Natural killer cell (primary cell): ENCODE measurements around the gene FAM131B. TPM values are rescaled to one million over a fixed set of nuclear protein-coding genes. Genes with fewer than 3 reads are reported as not detected.

ENCODE experiments used
- ATAC-seq, 3 donors: fragments of 150-1000 bp in 2 of 3; fragments of 200-7000 bp in 1 of 3; cut with Tn5 transposase; 1 replicate in 1 of 3; 2 replicates in 2 of 3; pipeline ENCODE4 v1.10.0; 2021; ENCODE audit warnings: mild to moderate bottlenecking in 2 of 3, moderate library complexity in 2 of 3
- DNase-seq, 2 donors: peaks; one replicate each; pipeline versions ENCODE4 v3.0.0 to v3.0.0-alpha.2; 2013 to 2021; ENCODE audit warnings: mixed read lengths in 1 of 2
- H3K27ac ChIP-seq: one replicate; pipeline ENCODE4 v1.5.1; 2013; ENCODE audit warnings: mild to moderate bottlenecking, low read length
- H3K27me3 ChIP-seq: one replicate; pipeline ENCODE4 v1.6.1; 2013; ENCODE audit warnings: low read length; ENCODE audit not compliant: control insufficient read depth, insufficient read depth
- H3K36me3 ChIP-seq: one replicate; pipeline ENCODE4 v1.6.1; 2013; ENCODE audit warnings: low read length; ENCODE audit not compliant: control insufficient read depth, insufficient read depth
- H3K4me1 ChIP-seq: one replicate; pipeline ENCODE4 v1.6.1; 2013; ENCODE audit warnings: low read length; ENCODE audit not compliant: control insufficient read depth, insufficient read depth
- H3K4me3 ChIP-seq: one replicate; pipeline ENCODE4 v1.5.1; 2013; ENCODE audit warnings: low read length
- H3K9me3 ChIP-seq: one replicate; pipeline ENCODE4 v1.6.1; 2013; ENCODE audit warnings: low read length; ENCODE audit not compliant: control insufficient read depth, insufficient read depth
- H3K27ac Mint-ChIP-seq, 2 donors: one replicate each; pipeline ENCODE4 v1.8.0; 2022; ENCODE audit warnings: mild to moderate bottlenecking in 2 of 2, mixed read lengths in 2 of 2, moderate library complexity in 1 of 2
- H3K27me3 Mint-ChIP-seq, 2 donors: one replicate each; pipeline ENCODE4 v1.8.0; 2022; ENCODE audit warnings: low read depth in 2 of 2, mixed read lengths in 2 of 2
- H3K36me3 Mint-ChIP-seq: one replicate; pipeline ENCODE4 v1.8.0; 2022; ENCODE audit warnings: mixed read lengths
- H3K4me1 Mint-ChIP-seq, 2 donors: one replicate each; pipeline ENCODE4 v1.8.0; 2022; ENCODE audit warnings: mixed read lengths in 2 of 2
- H3K4me3 Mint-ChIP-seq: one replicate; pipeline ENCODE4 v1.8.0; 2022; ENCODE audit warnings: mild to moderate bottlenecking, moderate library complexity, mixed read lengths
- H3K9me3 Mint-ChIP-seq, 2 donors: one replicate each; pipeline ENCODE4 v1.8.0; 2022; ENCODE audit warnings: mixed read lengths in 2 of 2
- WGBS: methylation state at CpG from one replicate; pipeline ENCODE4 v1.1.7; 2013; ENCODE audit warnings: missing lambda C conversion rate; ENCODE audit not compliant: insufficient coverage; 5-methylcytosine and 5-hydroxymethylcytosine counted together
- intact Hi-C: fragments of 100-400 bp; cut with micrococcal nuclease; formaldehyde crosslinking; loops from one replicate; pipeline ENCODE4 v1.14.2; 2022
- total RNA-seq, 4 donors: library from RNA; stranded (reverse); fragments of 120-200 nt in 1 of 4; gene quantifications; one replicate each; pipeline versions ENCODE4 v1.2.3 to v1.2.4, GENCODE V29; 2013 to 2022
- TF ChIP-seq, protein P1 (sequence below): fragments of 200-600 bp; IDR thresholded peaks from one replicate; pipeline ENCODE4 v1.8.0; 2022; ENCODE audit warnings: antibody characterized with exemption

Gene FAM131B
- total RNA-seq, 3 donors from 2014 or later (not counting 1 experiment from before 2014, with no cell fraction given): 2.3 to 2.8 (median 2.5) TPM

- Histone ChIP-seq H3K9me3 (no peaks in the 10 kb centered on the region), H3K27ac (no peak overlapping the region), H3K27me3 (no peaks in the 10 kb centered on the region), H3K4me1 (no peaks in the 10 kb centered on the region), H3K36me3 (no peaks in the 10 kb centered on the region), H3K4me3 (no peak overlapping the region)
- peaks cover 0 to 3% of the 10 kb centered on the region in 2 donors for H3K27me3 Mint-ChIP-seq
- WGBS: 96% methylated on average over 7 of the region's 10 CpGs
- intact Hi-C loops: no loop called here
- no peak overlapping the region for H3K4me3 Mint-ChIP-seq
- no peak for ATAC-seq
- TF ChIP-seq, protein P1, sequence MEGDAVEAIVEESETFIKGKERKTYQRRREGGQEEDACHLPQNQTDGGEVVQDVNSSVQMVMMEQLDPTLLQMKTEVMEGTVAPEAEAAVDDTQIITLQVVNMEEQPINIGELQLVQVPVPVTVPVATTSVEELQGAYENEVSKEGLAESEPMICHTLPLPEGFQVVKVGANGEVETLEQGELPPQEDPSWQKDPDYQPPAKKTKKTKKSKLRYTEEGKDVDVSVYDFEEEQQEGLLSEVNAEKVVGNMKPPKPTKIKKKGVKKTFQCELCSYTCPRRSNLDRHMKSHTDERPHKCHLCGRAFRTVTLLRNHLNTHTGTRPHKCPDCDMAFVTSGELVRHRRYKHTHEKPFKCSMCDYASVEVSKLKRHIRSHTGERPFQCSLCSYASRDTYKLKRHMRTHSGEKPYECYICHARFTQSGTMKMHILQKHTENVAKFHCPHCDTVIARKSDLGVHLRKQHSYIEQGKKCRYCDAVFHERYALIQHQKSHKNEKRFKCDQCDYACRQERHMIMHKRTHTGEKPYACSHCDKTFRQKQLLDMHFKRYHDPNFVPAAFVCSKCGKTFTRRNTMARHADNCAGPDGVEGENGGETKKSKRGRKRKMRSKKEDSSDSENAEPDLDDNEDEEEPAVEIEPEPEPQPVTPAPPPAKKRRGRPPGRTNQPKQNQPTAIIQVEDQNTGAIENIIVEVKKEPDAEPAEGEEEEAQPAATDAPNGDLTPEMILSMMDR: no peak
- peaks cover 12 to 16% of the 10 kb centered on the region in 2 donors for H3K4me1 Mint-ChIP-seq
- H3K27ac Mint-ChIP-seq: no peak overlapping the region
- H3K36me3 Mint-ChIP-seq: no peaks in the 10 kb centered on the region
- no peaks in the 10 kb centered on the region for H3K9me3 Mint-ChIP-seq
- no peak for DNase-seq
Measured at GRCh38 chr7:143329471-143330170, 32.9 kb downstream of the FAM131B start.

- H3K4me3 ChIP-seq: no peak overlapping the region
- Mint-ChIP-seq H3K9me3 (no peaks in the 10 kb centered on the region), H3K4me1 (peaks cover 17 to 23% of the 10 kb centered on the region in 2 donors), H3K27ac (no peak overlapping the region), H3K36me3 (no peaks in the 10 kb centered on the region), H3K4me3 (no peak overlapping the region), H3K27me3 (peaks cover 0 to 3% of the 10 kb centered on the region in 2 donors)
- H3K4me1 ChIP-seq: no peaks in the 10 kb centered on the region
- intact Hi-C loops: no loop called here
- 74% methylated on average over 5 of the region's 5 CpGs for WGBS
- no peaks in the 10 kb centered on the region for H3K27me3 ChIP-seq
- ATAC-seq (no peak), DNase-seq (no peak)
- H3K9me3 ChIP-seq: no peaks in the 10 kb centered on the region
- TF ChIP-seq, protein P1: no peak
- H3K36me3 ChIP-seq: no peaks in the 10 kb centered on the region
- no peak overlapping the region for H3K27ac ChIP-seq
Measured at GRCh38 chr7:143327903-143328302, 34.6 kb downstream of the FAM131B start.

- H3K36me3 Mint-ChIP-seq: no peaks in the 10 kb centered on the region
- no CpG with 5 or more reads among the region's 2 CpGs for WGBS
- no peak overlapping the region for H3K27ac ChIP-seq
- H3K4me1 Mint-ChIP-seq: peaks cover 17 to 23% of the 10 kb centered on the region in 2 donors
- no peaks in the 10 kb centered on the region for H3K4me1 ChIP-seq
- no peak overlapping the region for H3K4me3 Mint-ChIP-seq
- intact Hi-C loops: no loop called here
- ATAC-seq (peak in 1 of 3 donors; percentile 40), DNase-seq (no peak)
- no peaks in the 10 kb centered on the region for H3K27me3 Mint-ChIP-seq
- H3K27ac Mint-ChIP-seq: peak overlapping the region; percentile 55 to 71
- H3K36me3 ChIP-seq: no peaks in the 10 kb centered on the region
- no peak overlapping the region for H3K4me3 ChIP-seq
- H3K9me3 Mint-ChIP-seq: no peaks in the 10 kb centered on the region
- TF ChIP-seq, protein P1: no peak
- H3K9me3 ChIP-seq: no peaks in the 10 kb centered on the region
- no peaks in the 10 kb centered on the region for H3K27me3 ChIP-seq
Measured at GRCh38 chr7:143325240-143325639, 37.3 kb downstream of the FAM131B start.

- TF ChIP-seq, protein P1: no peak
- H3K4me1 Mint-ChIP-seq: peaks cover 17 to 23% of the 10 kb centered on the region in 2 donors
- Histone ChIP-seq H3K27ac (no peak overlapping the region), H3K4me1 (no peaks in the 10 kb centered on the region), H3K4me3 (no peak overlapping the region), H3K36me3 (no peaks in the 10 kb centered on the region), H3K27me3 (no peaks in the 10 kb centered on the region), H3K9me3 (no peaks in the 10 kb centered on the region)
- no peaks in the 10 kb centered on the region for H3K36me3 Mint-ChIP-seq
- H3K4me3 Mint-ChIP-seq: no peak overlapping the region
- H3K27me3 Mint-ChIP-seq: no peaks in the 10 kb centered on the region
- DNase-seq (no peak), ATAC-seq (no peak)
- intact Hi-C loops: no loop called here
- no peak overlapping the region for H3K27ac Mint-ChIP-seq
- H3K9me3 Mint-ChIP-seq: no peaks in the 10 kb centered on the region
- 88% methylated on average over 12 of the region's 12 CpGs for WGBS
Measured at GRCh38 chr7:143323653-143324052, 38.9 kb downstream of the FAM131B start.
